ENCODE data around the gene MAP7D1. TPM values are rescaled to one million over a fixed set of nuclear protein-coding genes. Genes with fewer than 3 reads are reported as not detected.

Gene MAP7D1
- total and polyA plus RNA-seq, 10 of the 15 experiments (the other 5 are each of a cell fraction or from before 2014, with no cell fraction given) = 4.4 to 97.6 (median 24.2) TPM

DNA sequence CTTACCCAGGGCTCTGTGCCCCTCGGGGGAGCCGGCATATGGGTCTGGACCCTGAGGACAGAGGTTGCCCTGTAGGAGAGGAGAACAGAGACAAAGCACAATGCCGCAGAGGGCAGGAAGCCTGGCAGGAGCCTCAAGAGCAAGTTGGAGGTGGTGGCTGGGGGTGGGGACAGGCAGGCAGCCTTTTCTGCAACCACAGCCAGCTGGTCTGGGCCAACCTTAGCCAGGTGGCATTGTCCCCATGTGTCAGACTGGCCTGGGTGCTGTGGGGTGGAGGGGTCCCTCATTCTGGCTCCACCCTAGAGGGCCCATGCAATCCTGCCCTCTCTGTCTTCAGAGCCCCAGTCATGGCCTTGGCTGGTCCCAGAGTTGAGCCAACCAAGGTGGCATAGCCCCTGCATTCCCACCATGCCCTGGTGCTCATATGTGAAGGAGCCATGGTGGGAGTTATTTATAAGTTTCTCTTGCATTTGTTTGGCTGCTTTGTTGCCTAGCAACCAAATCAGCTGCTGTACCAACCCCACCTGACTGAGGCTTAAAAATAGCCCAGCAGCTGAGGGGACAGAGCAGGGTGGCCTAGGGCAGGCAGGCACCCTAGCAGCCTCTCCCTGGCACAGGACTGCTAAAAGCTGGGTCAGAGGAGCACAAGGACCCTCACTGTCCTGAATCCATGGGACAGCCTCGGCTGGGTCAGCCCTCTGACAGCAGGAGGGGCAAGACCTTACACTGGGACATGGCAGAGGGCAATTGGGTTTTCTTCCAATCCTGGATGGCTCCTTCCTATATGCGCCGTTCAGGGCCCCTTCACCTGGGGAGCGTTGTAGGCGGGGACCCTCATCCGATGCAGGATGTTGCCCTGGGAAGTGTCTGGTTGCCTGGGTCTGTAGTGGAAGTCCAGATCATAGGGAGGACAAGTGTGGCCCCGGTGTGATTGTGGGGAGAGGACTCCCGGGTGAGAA, 19.5 kb downstream of the MAP7D1 start (continued):
- TF ChIP-seq, protein P1, sequence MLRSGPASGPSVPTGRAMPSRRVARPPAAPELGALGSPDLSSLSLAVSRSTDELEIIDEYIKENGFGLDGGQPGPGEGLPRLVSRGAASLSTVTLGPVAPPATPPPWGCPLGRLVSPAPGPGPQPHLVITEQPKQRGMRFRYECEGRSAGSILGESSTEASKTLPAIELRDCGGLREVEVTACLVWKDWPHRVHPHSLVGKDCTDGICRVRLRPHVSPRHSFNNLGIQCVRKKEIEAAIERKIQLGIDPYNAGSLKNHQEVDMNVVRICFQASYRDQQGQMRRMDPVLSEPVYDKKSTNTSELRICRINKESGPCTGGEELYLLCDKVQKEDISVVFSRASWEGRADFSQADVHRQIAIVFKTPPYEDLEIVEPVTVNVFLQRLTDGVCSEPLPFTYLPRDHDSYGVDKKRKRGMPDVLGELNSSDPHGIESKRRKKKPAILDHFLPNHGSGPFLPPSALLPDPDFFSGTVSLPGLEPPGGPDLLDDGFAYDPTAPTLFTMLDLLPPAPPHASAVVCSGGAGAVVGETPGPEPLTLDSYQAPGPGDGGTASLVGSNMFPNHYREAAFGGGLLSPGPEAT (IDR thresholded peaks at IDR 0.05; ENCODE audit: low read depth) = no peak
- TF ChIP-seq ZNF622 (IDR thresholded peaks at IDR 0.05) (no peak), NR2F1 (conservative IDR thresholded peaks at IDR 0.05) (no peak), SREBF2 (IDR thresholded peaks at IDR 0.05; ENCODE audit: low read length) (no peak), SUPT20H (IDR thresholded peaks at IDR 0.05; ENCODE audit: borderline replicate concordance, control insufficient read depth, low read depth, low read length) (no peak), MXI1 (IDR thresholded peaks at IDR 0.05; ENCODE audit: low read depth, low read length) (peak; percentile 44; the same call in 1 of the 2 replicates), TCF12 (IDR thresholded peaks at IDR 0.05; ENCODE audit: low read depth, low read length) (no peak), SMAD5 (IDR thresholded peaks at IDR 0.05; ENCODE audit: low read depth) (no peak), EP300 (IDR thresholded peaks at IDR 0.05; ENCODE audit: borderline replicate concordance in 1 of 2, control insufficient read depth in 1 of 2, low read depth in 2 of 2, low read length in 2 of 2) (no peak), CHD1 (IDR thresholded peaks at IDR 0.05; ENCODE audit: low read depth, low read length) (no peak), NFIC (IDR thresholded peaks at IDR 0.05; ENCODE audit: low read depth, low read length) (no peak), TCF7 (IDR thresholded peaks at IDR 0.05; ENCODE audit: borderline replicate concordance) (no peak), SIN3A (IDR thresholded peaks at IDR 0.05; ENCODE audit: low read depth, low read length) (0 out of 2 replicates have a peak, but pooled peaks have one; percentile 60), TBL1XR1 (IDR thresholded peaks at IDR 0.05; ENCODE audit: low read depth, low read length) (no peak), RAD51 (IDR thresholded peaks at IDR 0.05) (0 out of 2 replicates have a peak, but pooled peaks have one; percentile 22), ZSCAN29 (IDR thresholded peaks at IDR 0.05) (no peak), ZNF207 (IDR thresholded peaks at IDR 0.05; ENCODE audit: borderline replicate concordance) (no peak), MEF2A (IDR thresholded peaks at IDR 0.05; ENCODE audit: insufficient read depth, low read depth, low read length) (0 out of 2 replicates have a peak, but pooled peaks have one; percentile 41)
- TF ChIP-seq, protein P2, sequence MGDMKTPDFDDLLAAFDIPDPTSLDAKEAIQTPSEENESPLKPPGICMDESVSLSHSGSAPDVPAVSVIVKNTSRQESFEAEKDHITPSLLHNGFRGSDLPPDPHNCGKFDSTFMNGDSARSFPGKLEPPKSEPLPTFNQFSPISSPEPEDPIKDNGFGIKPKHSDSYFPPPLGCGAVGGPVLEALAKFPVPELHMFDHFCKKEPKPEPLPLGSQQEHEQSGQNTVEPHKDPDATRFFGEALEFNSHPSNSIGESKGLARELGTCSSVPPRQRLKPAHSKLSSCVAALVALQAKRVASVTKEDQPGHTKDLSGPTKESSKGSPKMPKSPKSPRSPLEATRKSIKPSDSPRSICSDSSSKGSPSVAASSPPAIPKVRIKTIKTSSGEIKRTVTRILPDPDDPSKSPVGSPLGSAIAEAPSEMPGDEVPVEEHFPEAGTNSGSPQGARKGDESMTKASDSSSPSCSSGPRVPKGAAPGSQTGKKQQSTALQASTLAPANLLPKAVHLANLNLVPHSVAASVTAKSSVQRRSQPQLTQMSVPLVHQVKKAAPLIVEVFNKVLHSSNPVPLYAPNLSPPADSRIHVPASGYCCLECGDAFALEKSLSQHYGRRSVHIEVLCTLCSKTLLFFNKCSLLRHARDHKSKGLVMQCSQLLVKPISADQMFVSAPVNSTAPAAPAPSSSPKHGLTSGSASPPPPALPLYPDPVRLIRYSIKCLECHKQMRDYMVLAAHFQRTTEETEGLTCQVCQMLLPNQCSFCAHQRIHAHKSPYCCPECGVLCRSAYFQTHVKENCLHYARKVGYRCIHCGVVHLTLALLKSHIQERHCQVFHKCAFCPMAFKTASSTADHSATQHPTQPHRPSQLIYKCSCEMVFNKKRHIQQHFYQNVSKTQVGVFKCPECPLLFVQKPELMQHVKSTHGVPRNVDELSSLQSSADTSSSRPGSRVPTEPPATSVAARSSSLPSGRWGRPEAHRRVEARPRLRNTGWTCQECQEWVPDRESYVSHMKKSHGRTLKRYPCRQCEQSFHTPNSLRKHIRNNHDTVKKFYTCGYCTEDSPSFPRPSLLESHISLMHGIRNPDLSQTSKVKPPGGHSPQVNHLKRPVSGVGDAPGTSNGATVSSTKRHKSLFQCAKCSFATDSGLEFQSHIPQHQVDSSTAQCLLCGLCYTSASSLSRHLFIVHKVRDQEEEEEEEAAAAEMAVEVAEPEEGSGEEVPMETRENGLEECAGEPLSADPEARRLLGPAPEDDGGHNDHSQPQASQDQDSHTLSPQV (IDR thresholded peaks at IDR 0.05) = no peak
- TF ChIP-seq, protein P3, sequence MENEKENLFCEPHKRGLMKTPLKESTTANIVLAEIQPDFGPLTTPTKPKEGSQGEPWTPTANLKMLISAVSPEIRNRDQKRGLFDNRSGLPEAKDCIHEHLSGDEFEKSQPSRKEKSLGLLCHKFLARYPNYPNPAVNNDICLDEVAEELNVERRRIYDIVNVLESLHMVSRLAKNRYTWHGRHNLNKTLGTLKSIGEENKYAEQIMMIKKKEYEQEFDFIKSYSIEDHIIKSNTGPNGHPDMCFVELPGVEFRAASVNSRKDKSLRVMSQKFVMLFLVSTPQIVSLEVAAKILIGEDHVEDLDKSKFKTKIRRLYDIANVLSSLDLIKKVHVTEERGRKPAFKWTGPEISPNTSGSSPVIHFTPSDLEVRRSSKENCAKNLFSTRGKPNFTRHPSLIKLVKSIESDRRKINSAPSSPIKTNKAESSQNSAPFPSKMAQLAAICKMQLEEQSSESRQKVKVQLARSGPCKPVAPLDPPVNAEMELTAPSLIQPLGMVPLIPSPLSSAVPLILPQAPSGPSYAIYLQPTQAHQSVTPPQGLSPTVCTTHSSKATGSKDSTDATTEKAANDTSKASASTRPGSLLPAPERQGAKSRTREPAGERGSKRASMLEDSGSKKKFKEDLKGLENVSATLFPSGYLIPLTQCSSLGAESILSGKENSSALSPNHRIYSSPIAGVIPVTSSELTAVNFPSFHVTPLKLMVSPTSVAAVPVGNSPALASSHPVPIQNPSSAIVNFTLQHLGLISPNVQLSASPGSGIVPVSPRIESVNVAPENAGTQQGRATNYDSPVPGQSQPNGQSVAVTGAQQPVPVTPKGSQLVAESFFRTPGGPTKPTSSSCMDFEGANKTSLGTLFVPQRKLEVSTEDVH (IDR thresholded peaks at IDR 0.05; ENCODE audit: low read depth, partially characterized antibody) = no peak
